Ovary (tissue), 3 donors: Measurements from ENCODE around the gene CMIP.

Source experiments
- CTCF ChIP-seq, 3 donors: fragments of 450-650 bp in 2 of 3; fragments of 200-600 bp in 1 of 3; IDR thresholded peaks; one replicate each; pipeline versions ENCODE4 v1.5.1 to v1.8.0; 2016 to 2022; ENCODE audit warnings: antibody characterized with exemption in 3 of 3, mild to moderate bottlenecking in 1 of 3
- POLR2A ChIP-seq: fragments of 450-650 bp; IDR thresholded peaks from one replicate; pipeline ENCODE4 v1.6.1; 2017; ENCODE audit warnings: antibody characterized with exemption, mild to moderate bottlenecking, moderate library complexity
- donor health status: DM: no; HTN: no; CAD: no.

DNA sequence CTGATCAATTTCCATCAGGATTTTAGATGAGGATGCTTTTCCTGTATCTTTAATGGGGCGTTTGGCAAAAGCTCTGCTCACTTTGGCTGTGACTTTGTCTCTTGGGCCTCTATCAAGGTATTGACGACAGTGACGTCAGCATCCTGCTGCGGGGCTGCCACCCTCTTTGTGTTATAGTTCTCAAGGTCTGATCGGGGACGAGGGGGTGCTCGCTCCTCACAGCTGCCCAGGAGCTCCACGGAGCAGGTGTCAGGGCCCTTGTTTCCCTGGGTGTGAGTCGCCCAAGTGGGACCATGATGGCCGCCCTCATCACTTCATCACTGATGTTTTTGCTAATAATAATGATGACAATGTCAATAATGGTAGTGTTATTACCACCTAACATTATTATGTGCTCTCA is 65.4 kb downstream of the CMIP start:
- no peak for TF ChIP-seq CTCF (IDR thresholded peaks at IDR 0.05)
- TF ChIP-seq POLR2A = no peak
